ENCODE data around the gene ACY1.
"Not testable (repeated sequence)": the region's sequence is repeated elsewhere in the genome, so short reads cannot be mapped to it uniquely, and the experiment has no call there.

Gene ACY1

DNA sequence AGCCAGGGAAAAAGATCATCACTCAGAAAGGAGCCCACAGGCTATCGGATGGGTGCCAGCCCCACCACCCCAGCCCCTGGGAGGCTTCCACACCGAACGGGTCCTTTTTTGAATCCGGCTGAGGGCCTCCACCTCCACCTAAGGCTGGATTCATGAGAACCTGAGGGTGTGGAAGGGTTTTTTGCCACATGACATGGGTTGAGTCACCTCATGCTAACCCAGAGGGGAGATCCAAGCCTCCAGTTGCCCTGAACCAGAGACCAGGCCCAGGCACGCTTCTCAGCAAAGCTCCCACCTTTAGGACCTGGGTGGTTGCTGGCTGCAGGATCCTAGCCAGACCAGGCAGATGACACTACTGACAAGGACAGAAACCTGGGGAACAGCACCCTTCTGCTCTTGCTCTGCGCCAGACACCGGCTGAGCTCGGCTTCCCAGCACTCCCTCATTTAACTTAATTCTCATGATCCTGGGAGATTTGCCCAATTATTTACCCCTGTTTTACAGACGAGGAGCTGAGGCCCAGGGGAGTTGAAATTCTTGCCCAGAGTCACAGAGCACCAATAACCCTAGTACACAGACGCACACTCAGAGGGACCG lies 47.5 kb downstream of the ACY1 start:
- DNase-seq: no peak
- Mint-ChIP-seq H3K4me3 (no peak overlapping the region), H3K27me3 (no peaks in the 10 kb centered on the region), H3K9me3 (no peaks in the 10 kb centered on the region), H3K27ac (peak overlapping the region in 1 of 2 donors; percentile 46), H3K4me1 (no peaks in the 10 kb centered on the region)
- ATAC-seq: no peak

DNA sequence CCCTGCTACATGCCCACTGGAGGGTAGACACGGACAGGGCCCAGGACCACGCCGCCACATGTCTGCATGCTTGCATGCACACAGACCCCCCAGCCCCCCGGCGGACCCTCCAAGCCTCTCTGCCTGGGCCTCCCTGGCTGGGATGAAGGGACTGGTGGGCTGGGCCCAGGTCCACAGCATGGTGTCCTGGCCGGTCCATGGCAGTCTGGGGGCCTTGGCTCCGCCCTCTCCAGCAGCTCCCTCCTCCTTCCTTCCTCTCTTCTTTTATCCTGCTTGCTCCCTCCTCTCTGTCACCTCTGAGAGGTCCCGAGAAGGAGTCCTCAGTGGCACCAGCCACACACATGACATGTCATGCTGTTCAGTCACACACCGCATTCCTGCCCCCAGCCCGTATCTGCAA lies 48.6 kb downstream of the ACY1 start:
- Mint-ChIP-seq H3K9me3 (no peaks in the 10 kb centered on the region), H3K4me3 (no peak overlapping the region), H3K4me1 (no peaks in the 10 kb centered on the region), H3K27ac (peak overlapping the region in 1 of 2 donors; percentile 55), H3K27me3 (no peaks in the 10 kb centered on the region)
- DNase-seq: no peak
- ATAC-seq: peak; percentile 22

DNA sequence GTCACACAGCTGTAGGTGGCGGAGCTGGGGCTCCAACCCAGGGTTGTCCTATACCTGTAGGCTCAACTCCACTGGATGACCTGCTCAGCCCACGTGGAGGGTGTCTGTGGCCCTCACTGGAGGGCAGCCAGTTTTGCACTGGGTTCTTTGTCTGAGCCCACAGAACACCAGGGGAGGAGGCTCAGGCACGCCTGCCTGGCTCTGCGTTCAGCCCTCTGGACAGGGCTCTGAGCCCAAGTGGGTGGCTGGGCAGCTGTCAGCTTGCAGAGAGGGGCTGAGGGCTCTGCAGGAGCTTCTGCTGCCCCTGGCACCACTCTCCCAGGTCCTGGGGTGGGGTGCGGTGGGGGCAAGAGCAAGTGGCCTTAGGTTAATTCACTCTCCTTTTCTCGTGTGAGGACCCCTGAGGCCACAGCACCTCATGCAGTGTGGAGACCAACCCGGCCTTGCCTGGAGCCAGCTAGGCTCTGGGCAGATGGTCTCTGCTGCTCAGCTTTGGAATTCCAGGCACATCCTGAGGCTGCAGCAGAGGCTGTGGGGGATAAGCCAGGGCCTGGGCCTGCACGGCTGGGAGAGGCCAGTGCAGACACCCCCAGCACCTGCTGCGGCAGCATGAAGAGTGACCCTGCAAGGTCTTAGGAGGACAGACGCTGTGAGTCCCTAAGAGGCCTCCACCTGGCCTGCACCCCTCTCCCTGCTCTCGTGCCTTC lies 49.5 kb downstream of the ACY1 start:
- DNase-seq (no peak), ATAC-seq (no peak)
- Mint-ChIP-seq H3K9me3 (no peaks in the 10 kb centered on the region), H3K27ac (no peak overlapping the region), H3K27me3 (no peaks in the 10 kb centered on the region), H3K4me3 (no peak overlapping the region), H3K4me1 (no peaks in the 10 kb centered on the region)

DNA sequence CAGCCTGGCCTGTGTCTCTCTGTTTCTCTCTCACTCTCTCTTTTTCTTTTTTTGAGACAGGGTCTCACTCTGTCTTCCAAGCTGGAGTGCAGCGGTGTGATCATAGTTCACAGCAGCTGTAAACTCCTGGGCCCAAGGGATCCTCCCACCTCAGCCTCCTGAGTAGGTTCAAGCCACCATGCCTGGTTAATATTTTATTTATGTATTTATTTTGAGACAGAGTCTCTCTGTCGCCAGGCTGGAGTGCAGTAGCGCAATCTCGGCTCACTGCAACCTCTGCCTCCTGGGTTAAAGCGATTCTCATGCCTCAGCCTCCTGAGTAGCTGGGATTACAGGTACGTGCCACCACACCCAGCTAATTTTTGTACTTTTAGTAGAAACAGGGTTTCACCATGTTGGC lies 50.4 kb downstream of the ACY1 start:
- not testable (repeated sequence) for ATAC-seq, H3K4me3 Mint-ChIP-seq, DNase-seq, H3K27ac Mint-ChIP-seq, H3K27me3 Mint-ChIP-seq, H3K4me1 Mint-ChIP-seq, H3K9me3 Mint-ChIP-seq

DNA sequence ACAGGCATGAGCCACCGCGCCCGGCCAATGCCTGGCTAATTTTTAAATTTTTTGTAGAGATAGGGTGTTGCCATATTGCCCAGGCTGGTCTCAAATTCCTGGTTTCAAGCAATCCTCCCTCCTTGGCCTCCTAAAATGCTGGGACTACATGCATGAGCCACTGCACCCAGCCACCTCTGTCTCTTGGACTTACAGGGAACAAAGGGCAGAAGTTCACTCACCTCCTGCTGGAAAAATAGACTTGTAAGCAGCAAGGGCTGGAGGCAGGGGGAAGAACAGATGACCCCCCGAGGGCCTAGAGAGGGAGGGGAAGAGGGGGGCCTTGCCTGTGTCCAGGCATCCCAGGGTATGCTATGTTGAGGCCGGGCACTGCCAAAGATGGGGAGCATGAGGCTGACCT lies 50.9 kb downstream of the ACY1 start:
- H3K27me3 Mint-ChIP-seq: no peaks in the 10 kb centered on the region
- H3K9me3 Mint-ChIP-seq: no peaks in the 10 kb centered on the region
- H3K27ac Mint-ChIP-seq: peak overlapping the region in 1 of 2 donors; percentile 54
- ATAC-seq (no peak), DNase-seq (no peak)
- no peaks in the 10 kb centered on the region for H3K4me1 Mint-ChIP-seq
- H3K4me3 Mint-ChIP-seq: no peak overlapping the region

DNA sequence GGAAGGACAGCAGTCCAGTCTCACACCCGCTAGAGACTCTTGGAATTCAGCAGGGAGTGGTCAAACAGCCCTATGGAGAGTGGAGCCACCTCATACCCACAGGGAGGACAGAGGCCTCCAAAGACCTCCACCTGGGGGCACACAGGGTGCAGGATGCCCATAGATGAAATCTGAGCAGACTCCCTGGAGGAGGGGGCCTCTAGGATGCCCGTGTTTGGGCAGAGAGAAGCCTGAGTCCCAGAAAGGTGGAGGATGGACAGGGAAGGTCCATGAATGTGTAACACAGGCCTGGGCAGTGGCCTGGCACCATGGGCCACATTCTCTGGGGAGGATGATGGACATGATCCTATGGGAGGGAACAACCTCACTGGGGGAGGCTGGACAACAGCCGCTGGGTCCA lies 51.3 kb downstream of the ACY1 start:
- Mint-ChIP-seq H3K27ac (peak overlapping the region in 1 of 2 donors; percentile 31), H3K27me3 (no peaks in the 10 kb centered on the region), H3K4me1 (no peaks in the 10 kb centered on the region), H3K4me3 (no peak overlapping the region), H3K9me3 (no peaks in the 10 kb centered on the region)
- DNase-seq (no peak), ATAC-seq (no peak)

DNA sequence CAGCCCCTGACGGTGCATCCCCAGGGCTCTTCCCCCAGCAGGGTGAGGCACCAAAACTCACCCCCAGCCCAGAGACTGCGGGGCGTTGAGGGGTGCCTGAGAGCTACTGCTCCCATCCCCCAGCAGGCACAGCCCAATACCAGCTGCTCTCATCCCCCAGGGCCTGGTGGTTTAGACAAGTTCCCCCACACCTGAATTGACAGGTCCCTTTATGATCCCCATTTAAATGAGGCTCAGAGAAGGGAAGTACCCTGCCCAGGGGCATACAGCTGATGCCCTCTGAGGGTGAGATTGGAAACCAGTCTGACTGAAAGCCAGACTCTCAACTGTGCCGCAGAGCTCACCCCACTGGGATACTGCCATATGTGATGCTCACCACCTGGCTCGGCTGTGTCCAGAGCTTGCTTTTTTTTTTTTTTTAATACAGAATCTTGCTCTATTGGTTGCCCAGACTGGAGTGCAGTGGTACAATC lies 52.9 kb downstream of the ACY1 start:
- Mint-ChIP-seq H3K27me3 (no peaks in the 10 kb centered on the region), H3K9me3 (no peaks in the 10 kb centered on the region), H3K4me1 (no peaks in the 10 kb centered on the region), H3K27ac (peak overlapping the region in 1 of 2 donors; percentile 19), H3K4me3 (no peak overlapping the region)
- no peak for ATAC-seq
- DNase-seq: no peak

DNA sequence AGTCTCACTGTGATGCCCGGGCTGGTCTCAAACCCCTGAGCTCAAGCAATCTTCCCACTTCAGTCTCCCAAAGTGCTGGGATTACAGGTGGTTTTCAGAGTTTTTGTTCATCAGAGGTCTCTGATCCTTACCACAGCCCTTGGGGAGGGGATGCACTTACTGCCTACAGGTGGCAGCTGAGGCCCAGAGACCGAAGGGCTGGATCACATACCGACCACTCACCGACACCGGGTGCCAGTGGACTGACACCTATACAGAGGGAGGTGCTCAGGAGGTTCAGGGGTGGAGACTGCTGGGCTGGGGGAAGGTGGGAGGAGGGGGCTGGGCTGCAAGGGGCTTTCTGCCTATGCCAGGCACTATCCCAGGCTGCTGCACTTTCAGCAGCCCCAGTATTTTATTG lies 53.5 kb downstream of the ACY1 start:
- Mint-ChIP-seq H3K9me3 (no peaks in the 10 kb centered on the region), H3K27me3 (no peaks in the 10 kb centered on the region), H3K27ac (peak overlapping the region in 1 of 2 donors; percentile 19), H3K4me3 (no peak overlapping the region), H3K4me1 (peaks cover 4% of the 10 kb centered on the region)
- ATAC-seq (peak; percentile 41), DNase-seq (no peak)

DNA sequence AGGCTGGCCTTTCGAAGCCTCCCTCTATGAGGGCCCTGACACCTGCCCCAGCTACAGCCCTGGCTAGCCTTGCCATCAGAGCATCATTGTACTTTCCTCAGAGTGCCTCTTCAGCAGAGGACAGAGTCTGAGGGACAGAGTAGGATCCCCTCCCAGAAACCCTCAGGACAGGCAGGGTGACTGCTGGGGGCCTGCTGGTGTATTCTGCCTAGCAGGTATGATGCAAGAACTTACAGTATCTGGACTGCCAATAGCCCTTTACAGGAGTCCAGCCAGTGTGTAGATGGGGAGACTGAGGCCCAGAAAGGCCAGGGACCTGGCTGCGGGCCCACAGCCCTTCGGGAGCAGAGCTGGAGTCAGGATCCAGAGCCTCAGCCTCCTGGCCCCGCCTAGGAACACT lies 54.0 kb downstream of the ACY1 start:
- ATAC-seq (no peak), DNase-seq (no peak)
- Mint-ChIP-seq H3K27me3 (no peaks in the 10 kb centered on the region), H3K9me3 (no peaks in the 10 kb centered on the region), H3K27ac (no peak overlapping the region), H3K4me3 (no peak overlapping the region), H3K4me1 (peaks cover 4% of the 10 kb centered on the region)

DNA sequence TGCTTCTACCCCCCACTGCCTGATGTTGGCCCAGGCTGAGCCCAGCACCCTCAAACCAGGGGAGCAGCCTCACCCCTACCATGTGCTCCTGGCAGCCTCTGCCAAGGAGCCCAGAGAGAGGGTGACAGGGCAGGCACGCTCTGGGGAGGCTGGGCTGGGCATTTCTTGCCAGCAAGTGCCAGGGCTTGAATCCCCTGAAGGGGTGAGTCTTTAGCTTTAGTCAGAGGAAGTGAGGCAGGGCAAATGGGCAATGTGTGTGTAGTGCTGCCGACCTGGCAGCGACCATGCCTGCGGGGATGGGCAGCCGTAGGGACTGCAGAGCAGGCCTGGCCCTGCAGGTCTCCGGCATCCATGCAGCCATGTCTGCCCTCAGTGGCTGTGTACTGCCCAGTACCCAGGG lies 54.9 kb downstream of the ACY1 start:
- DNase-seq (no peak), ATAC-seq (no peak)
- no peaks in the 10 kb centered on the region for H3K27me3 Mint-ChIP-seq
- no peak overlapping the region for H3K27ac Mint-ChIP-seq
- H3K9me3 Mint-ChIP-seq: no peaks in the 10 kb centered on the region
- peaks cover 4% of the 10 kb centered on the region for H3K4me1 Mint-ChIP-seq
- H3K4me3 Mint-ChIP-seq: no peak overlapping the region

Data from stimulated activated naive CD8-positive, alpha-beta T cell treated with anti-CD3 and anti-CD28 coated beads, Interleukin-15, amount 100 ng/mL, for 72 hours (primary cell).